ENCODE data around the gene TMEM175. TPM values are rescaled to one million over a fixed set of nuclear protein-coding genes. Genes with fewer than 3 reads are reported as not detected.

Gene TMEM175
- total and polyA plus RNA-seq, 2 donors from 2014 or later: 26.0 to 31.1 TPM

DNA sequence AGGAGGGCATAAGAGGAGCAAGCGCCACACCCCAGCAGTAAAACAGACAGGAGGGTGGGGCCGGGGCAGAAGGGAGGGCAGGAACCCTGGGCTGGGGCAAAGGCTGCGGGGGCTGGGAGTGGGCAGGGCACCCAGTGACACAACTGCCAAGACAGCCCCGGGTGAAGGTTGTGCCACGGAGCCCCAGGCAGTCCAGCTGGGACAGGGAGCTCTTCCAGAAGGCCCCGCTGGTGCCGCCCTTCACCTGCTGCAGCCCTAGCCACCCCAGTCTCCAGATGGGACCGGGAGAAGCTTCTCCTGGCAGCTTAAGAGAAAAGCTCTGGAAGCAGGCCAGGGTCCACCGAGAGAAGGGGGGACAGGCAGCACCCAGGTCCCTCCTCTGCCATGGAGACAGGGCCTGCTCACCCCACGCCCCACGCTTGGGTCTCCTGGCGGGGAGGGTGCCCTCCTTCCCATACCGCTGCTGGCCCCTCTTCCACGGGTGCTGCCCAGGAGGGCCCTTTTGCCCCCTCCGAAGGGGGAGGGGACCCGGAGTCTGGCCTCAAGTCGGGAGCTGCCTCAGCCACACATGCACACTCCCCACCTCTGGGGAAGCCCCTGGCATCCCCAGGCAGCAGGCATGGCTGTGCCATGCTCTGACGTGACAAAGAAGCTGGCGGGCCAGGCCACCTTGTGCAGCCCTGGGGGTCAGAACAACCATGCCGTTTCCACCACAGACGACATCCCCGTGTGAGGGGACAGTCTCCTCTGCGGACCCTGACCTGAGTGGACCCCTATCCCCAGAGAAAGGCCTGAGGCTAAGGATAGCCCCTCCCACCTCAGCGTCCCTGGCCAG is 39.6 kb downstream of the TMEM175 start:
- Histone ChIP-seq H3K36me3 (ENCODE audit: control insufficient read depth in 2 of 3, insufficient read depth in 3 of 3, low read length in 3 of 3) (no peaks in the 10 kb centered on the region), H3K27me3 (ENCODE audit: control insufficient read depth, insufficient read depth, low read length) (no peaks in the 10 kb centered on the region), H3K4me1 (ENCODE audit: control insufficient read depth in 2 of 3, insufficient read depth in 2 of 3, low read depth in 1 of 3, low read length in 3 of 3) (peaks cover 0 to 21% (median 5%) of the 10 kb centered on the region in 3 donors), H3K9ac (ENCODE audit: low read length in 3 of 3) (no peak overlapping the region), H3K4me3 (ENCODE audit: low read length in 3 of 3) (peak overlapping the region in 2 of 3 donors; percentile 9 to 60), H3K9me3 (ENCODE audit: control insufficient read depth in 2 of 3, insufficient read depth in 1 of 3, low read length in 3 of 3) (no peaks in the 10 kb centered on the region), H3K27ac (ENCODE audit: low read depth in 2 of 2, low read length in 2 of 2) (no peak overlapping the region)
- TF ChIP-seq, protein P1, sequence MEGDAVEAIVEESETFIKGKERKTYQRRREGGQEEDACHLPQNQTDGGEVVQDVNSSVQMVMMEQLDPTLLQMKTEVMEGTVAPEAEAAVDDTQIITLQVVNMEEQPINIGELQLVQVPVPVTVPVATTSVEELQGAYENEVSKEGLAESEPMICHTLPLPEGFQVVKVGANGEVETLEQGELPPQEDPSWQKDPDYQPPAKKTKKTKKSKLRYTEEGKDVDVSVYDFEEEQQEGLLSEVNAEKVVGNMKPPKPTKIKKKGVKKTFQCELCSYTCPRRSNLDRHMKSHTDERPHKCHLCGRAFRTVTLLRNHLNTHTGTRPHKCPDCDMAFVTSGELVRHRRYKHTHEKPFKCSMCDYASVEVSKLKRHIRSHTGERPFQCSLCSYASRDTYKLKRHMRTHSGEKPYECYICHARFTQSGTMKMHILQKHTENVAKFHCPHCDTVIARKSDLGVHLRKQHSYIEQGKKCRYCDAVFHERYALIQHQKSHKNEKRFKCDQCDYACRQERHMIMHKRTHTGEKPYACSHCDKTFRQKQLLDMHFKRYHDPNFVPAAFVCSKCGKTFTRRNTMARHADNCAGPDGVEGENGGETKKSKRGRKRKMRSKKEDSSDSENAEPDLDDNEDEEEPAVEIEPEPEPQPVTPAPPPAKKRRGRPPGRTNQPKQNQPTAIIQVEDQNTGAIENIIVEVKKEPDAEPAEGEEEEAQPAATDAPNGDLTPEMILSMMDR (IDR thresholded peaks at IDR 0.05; ENCODE audit: borderline replicate concordance, extremely low read depth, insufficient read depth): no peak
- FAIRE-seq: no peak
- intact Hi-C loops (cut with DNase I): no loop called here
- DNase-seq: peak in 1 of 5 donors; percentile 78

DNA sequence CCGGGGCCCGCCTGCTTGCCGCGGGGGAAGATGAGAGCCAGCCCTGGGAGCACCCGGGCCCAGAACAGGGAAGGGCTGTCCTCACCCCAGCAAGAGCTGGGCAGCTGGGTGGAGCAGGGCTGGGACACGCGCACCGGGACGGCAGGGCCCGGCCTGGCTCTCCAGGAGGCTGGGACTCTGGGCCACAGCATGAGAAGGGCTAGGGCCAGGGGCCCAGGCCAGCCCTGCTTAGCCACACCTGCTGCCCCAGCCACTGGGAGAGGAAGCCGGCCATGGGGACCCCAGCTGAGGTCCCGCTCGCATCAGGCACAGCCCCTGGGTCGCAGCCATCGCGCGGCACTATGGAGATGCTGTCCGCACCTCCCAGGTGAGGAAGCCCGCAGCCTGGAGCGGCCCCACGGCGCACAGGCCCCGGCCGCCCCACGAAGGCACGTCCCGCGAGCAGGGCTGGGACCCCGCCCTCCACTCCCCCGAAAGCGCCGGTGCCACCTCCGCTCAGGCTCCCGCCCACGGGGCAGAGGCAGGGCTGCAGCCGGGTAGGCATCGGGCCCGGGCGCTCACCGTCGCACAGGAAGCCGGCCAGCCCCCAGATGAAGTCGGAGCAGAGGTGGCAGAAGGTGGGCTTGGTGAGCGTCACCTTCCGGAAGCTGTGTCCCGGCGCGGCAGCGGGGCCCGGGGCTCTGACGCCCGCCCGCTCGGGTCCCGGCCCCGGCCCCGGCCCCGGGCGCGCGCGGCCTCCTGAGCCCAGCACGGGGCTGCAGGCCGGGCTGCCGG is 40.6 kb downstream of the TMEM175 start:
- Histone ChIP-seq H3K9ac (ENCODE audit: low read length in 3 of 3) (no peak overlapping the region), H3K9me3 (ENCODE audit: control insufficient read depth in 2 of 3, insufficient read depth in 1 of 3, low read length in 3 of 3) (no peaks in the 10 kb centered on the region), H3K27me3 (ENCODE audit: control insufficient read depth, insufficient read depth, low read length) (no peaks in the 10 kb centered on the region), H3K27ac (ENCODE audit: low read depth in 2 of 2, low read length in 2 of 2) (no peak overlapping the region), H3K4me1 (ENCODE audit: control insufficient read depth in 2 of 3, insufficient read depth in 2 of 3, low read depth in 1 of 3, low read length in 3 of 3) (peaks cover 0 to 21% (median 5%) of the 10 kb centered on the region in 3 donors), H3K36me3 (ENCODE audit: control insufficient read depth in 2 of 3, insufficient read depth in 3 of 3, low read length in 3 of 3) (no peaks in the 10 kb centered on the region), H3K4me3 (ENCODE audit: low read length in 3 of 3) (peak overlapping the region in 2 of 3 donors; percentile 45 to 60)
- FAIRE-seq (no peak), DNase-seq (peak in 4 of 5 donors; percentile 33 to 86 (median 56))
- TF ChIP-seq, protein P1 (IDR thresholded peaks at IDR 0.05; ENCODE audit: borderline replicate concordance, extremely low read depth, insufficient read depth): no peak
- intact Hi-C loops (cut with DNase I): no loop called here

DNA sequence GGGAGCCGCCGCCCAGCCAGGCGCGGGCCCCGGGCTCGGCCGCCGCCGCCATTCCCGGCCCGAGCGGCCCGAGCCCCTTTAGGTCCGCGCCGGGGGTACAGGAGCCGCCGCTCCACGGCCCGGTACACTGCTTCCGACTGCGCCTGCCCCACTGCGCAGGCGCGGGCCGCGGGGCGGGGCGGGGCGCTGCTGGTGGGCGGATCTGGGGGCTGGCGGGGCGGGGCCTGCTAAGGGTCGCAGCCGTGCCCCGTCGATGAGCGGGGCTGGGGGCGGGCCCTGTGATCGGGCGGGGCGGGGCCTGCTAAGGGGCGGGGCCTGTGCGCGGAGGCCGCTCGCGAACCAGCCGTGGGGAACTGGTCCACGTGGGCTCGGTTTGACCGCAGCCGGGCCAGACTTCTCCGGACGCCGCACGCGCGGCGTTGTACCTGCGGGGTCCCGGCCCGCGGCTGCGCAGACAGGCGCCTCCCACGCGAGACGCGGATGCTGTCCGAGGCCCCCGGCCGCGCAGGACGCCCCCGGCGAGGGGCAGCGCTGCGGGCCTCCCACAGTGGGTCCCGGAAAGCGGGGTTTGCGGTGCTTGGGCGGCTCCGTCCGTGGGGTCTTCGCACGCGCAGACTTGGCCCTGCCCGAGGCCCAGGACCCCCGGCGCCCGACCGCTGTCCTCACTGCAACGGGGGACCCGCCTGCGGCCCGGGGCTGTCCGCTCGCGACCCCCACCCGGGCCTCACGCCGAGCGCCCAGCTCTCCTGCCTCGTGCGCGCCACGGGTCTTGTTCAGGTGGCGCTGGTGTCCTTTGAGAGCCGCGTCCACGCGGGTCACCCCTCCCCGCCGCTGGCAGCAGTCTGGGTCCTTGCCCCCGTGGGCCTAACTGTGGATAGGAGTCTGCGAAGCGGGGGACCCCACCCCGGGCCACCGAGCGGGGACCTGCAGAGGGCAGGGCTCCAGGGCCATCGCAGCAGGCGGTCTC is 41.5 kb downstream of the TMEM175 start, which contains the start of gene DGKQ:
Gene DGKQ (minus strand): TSS at position 139 of the 967 bp plus-strand sequence. CDS start 87 bp downstream, at position 52.
- H3K4me3 ChIP-seq (ENCODE audit: low read length in 3 of 3): peak within 1 kb of the TSS in 2 of 3 donors; percentile 45 to 60
- DNase-seq (peak; percentile 84 to 96 (median 93)), FAIRE-seq (no peak)
- intact Hi-C loops (cut with DNase I): no loop called here
- no peak within 1 kb of the TSS for H3K9ac ChIP-seq (ENCODE audit: low read length in 3 of 3)
- H3K4me1 ChIP-seq (ENCODE audit: control insufficient read depth in 2 of 3, insufficient read depth in 2 of 3, low read depth in 1 of 3, low read length in 3 of 3): peaks cover 0 to 18% (median 5%) of the 10 kb centered on the region in 3 donors
- no peaks in the 10 kb centered on the region for H3K36me3 ChIP-seq (ENCODE audit: control insufficient read depth in 2 of 3, insufficient read depth in 3 of 3, low read length in 3 of 3)
- TF ChIP-seq, protein P1 (IDR thresholded peaks at IDR 0.05; ENCODE audit: borderline replicate concordance, extremely low read depth, insufficient read depth): no peak
- no peaks in the 10 kb centered on the region for H3K27me3 ChIP-seq (ENCODE audit: control insufficient read depth, insufficient read depth, low read length)
- no peaks in the 10 kb centered on the region for H3K9me3 ChIP-seq (ENCODE audit: control insufficient read depth in 2 of 3, insufficient read depth in 1 of 3, low read length in 3 of 3)
- H3K27ac ChIP-seq (ENCODE audit: low read depth in 2 of 2, low read length in 2 of 2): no peak within 1 kb of the TSS

All from kidney (tissue), 14 donors.